ENCODE results near the gene NAGPA. TPM values are rescaled to one million over a fixed set of nuclear protein-coding genes. Genes with fewer than 3 reads are reported as not detected.

NAGPA gene
- polyA plus RNA-seq, 1 donor (not counting 4 experiments of a cell fraction or from before 2014, with no cell fraction given): 5.0 TPM

- Histone ChIP-seq H2AFZ (ENCODE audit: control insufficient read depth, low read length) (no peak overlapping the region), H3K9me3 (ENCODE audit: control insufficient read depth, low read depth, low read length) (no peaks in the 10 kb centered on the region), H3K36me3 (ENCODE audit: control insufficient read depth in 2 of 2, extremely low read depth in 1 of 2, insufficient read depth in 2 of 2, low read length in 2 of 2) (peaks cover 0 to 7% of the 10 kb centered on the region in 2 experiments), H3K79me2 (ENCODE audit: control insufficient read depth, insufficient read depth, low read length) (peaks cover 12% of the 10 kb centered on the region), H3K4me3 (ENCODE audit: control insufficient read depth in 2 of 3, extremely low read depth in 1 of 3, insufficient read depth in 2 of 3, low read depth in 1 of 3, low read length in 3 of 3) (no peak overlapping the region), H3K4me1 (ENCODE audit: control insufficient read depth, extremely low read depth, insufficient read depth, low read length) (peaks cover 11% of the 10 kb centered on the region), H3K27ac (ENCODE audit: control insufficient read depth, insufficient read depth, low read length) (no peak overlapping the region), H3K4me2 (ENCODE audit: control insufficient read depth, extremely low read depth, insufficient read depth, low read depth, low read length) (no peak overlapping the region), H3K9ac (ENCODE audit: control insufficient read depth, extremely low read depth, insufficient read depth, low read length) (no peak overlapping the region), H4K20me1 (ENCODE audit: control insufficient read depth, extremely low read depth, insufficient read depth, low read length) (no peaks in the 10 kb centered on the region), H3K9me1 (ENCODE audit: control insufficient read depth, extremely low read depth, insufficient read depth, low read length) (no peaks in the 10 kb centered on the region), H3K27me3 (ENCODE audit: control insufficient read depth, extremely low read depth, insufficient read depth, low read length) (peaks cover 3% of the 10 kb centered on the region)
- no peak for TF ChIP-seq EZH2 (IDR thresholded peaks at IDR 0.05; ENCODE audit: low read length)
- TF ChIP-seq CTCF (optimal IDR thresholded peaks at IDR 0.05 in 1 of 3, IDR thresholded peaks at IDR 0.05 in 1 of 3, conservative IDR thresholded peaks at IDR 0.05 in 1 of 3; ENCODE audit: extremely low read depth in 1 of 3, insufficient read depth in 2 of 3, low read length in 3 of 3): no peak
- DNase-seq (ENCODE audit: low read depth, low spot score) (no peak), FAIRE-seq (no peak)
- dilution Hi-C loops (cut with MboI; ENCODE audit: extremely low pct_ligation_motif_present, low sequenced_read_pairs): no loop called here
Observed at GRCh38 chr16:5069854-5070253, 36.1 kb upstream of the NAGPA start.

DNA sequence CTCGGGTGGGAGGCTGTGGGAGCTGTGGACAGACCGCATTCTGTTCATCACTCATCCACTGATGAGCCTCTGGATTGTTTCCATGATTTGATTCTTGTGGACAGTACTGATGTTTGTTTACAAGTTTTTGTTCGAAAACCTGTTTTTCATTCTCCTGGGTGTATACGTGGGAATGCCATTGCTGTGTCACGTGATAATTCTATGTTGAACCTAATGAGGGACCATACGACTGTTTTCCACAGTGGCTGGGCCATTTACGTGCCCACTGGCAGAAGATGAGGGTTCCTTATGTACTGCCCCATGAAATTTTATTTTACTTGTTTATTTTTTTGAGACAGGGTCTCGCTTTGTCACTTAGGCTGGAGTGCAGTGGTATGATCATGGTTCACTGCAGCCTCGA lies 35.3 kb upstream of the NAGPA start:
- Histone ChIP-seq H3K27ac (ENCODE audit: control insufficient read depth, insufficient read depth, low read length) (no peak overlapping the region), H3K4me1 (ENCODE audit: control insufficient read depth, extremely low read depth, insufficient read depth, low read length) (peaks cover 11% of the 10 kb centered on the region), H2AFZ (ENCODE audit: control insufficient read depth, low read length) (no peak overlapping the region), H3K79me2 (ENCODE audit: control insufficient read depth, insufficient read depth, low read length) (peaks cover 10% of the 10 kb centered on the region), H4K20me1 (ENCODE audit: control insufficient read depth, extremely low read depth, insufficient read depth, low read length) (no peaks in the 10 kb centered on the region), H3K4me3 (ENCODE audit: control insufficient read depth in 2 of 3, extremely low read depth in 1 of 3, insufficient read depth in 2 of 3, low read depth in 1 of 3, low read length in 3 of 3) (no peak overlapping the region), H3K27me3 (ENCODE audit: control insufficient read depth, extremely low read depth, insufficient read depth, low read length) (peaks cover 5% of the 10 kb centered on the region), H3K9ac (ENCODE audit: control insufficient read depth, extremely low read depth, insufficient read depth, low read length) (no peak overlapping the region), H3K4me2 (ENCODE audit: control insufficient read depth, extremely low read depth, insufficient read depth, low read depth, low read length) (no peak overlapping the region), H3K9me1 (ENCODE audit: control insufficient read depth, extremely low read depth, insufficient read depth, low read length) (no peaks in the 10 kb centered on the region), H3K36me3 (ENCODE audit: control insufficient read depth in 2 of 2, extremely low read depth in 1 of 2, insufficient read depth in 2 of 2, low read length in 2 of 2) (peaks cover 0 to under 1% of the 10 kb centered on the region in 2 experiments), H3K9me3 (ENCODE audit: control insufficient read depth, low read depth, low read length) (no peaks in the 10 kb centered on the region)
- TF ChIP-seq CTCF (optimal IDR thresholded peaks at IDR 0.05 in 1 of 3, IDR thresholded peaks at IDR 0.05 in 1 of 3, conservative IDR thresholded peaks at IDR 0.05 in 1 of 3; ENCODE audit: extremely low read depth in 1 of 3, insufficient read depth in 2 of 3, low read length in 3 of 3) (no peak), EZH2 (IDR thresholded peaks at IDR 0.05; ENCODE audit: low read length) (no peak)
- no peak for FAIRE-seq
- DNase-seq (ENCODE audit: low read depth, low spot score): no peak
- dilution Hi-C loops (cut with MboI; ENCODE audit: extremely low pct_ligation_motif_present, low sequenced_read_pairs): no loop called here

All from keratinocyte (primary cell).